SK-N-SH (cell line): ENCODE measurements around the gene KCNH4. TPM values are rescaled to one million over a fixed set of nuclear protein-coding genes. Genes with fewer than 3 reads are reported as not detected.

ENCODE experiments used
- CTCF ChIA-PET: fragments of 300-600, 350-600 bp; formaldehyde crosslinking; extraction: SDS; loops from one replicate; lab custom pipeline; 2021; lab: Yijun Ruan, JAX
- POLR2A ChIA-PET: fragments of 350-600 bp; sonication (Branson Sonifier 250); formaldehyde crosslinking; extraction: SDS; loops from one replicate; lab custom pipeline; 2020; ENCODE audit warnings: antibody characterized with exemption, inconsistent platforms; lab: Yijun Ruan, JAX
- DNase-seq: peaks from one replicate; pipeline ENCODE4 v3.0.0; 2012
- H2AFZ ChIP-seq: fragments of 200-600 bp; sonication (generic); 2 replicates; pipeline ENCODE4 v1.8.1; 2016; ENCODE audit warnings: antibody characterized with exemption, mild to moderate bottlenecking, low read depth
- H3F3A ChIP-seq: fragments of 200-600 bp; sonication (generic); replicated peaks from 2 replicates; pipeline ENCODE3; 2016; ENCODE audit warnings: antibody characterized with exemption, mild to moderate bottlenecking; ENCODE audit not compliant: insufficient read depth
- H3K27ac ChIP-seq, 2 experiments: fragments of 200-500 bp in 1 of 2; fragments of 200-600 bp in 1 of 2; sonication (Bioruptor generic) in 1 of 2; sonication (generic), shearing (Covaris generic) in 1 of 2; 2 replicates each; pipeline versions ENCODE4 v1.5.1 to v1.6.1; 2014 to 2016; ENCODE audit warnings: low read depth in 2 of 2, inconsistent platforms in 1 of 2, low read length in 1 of 2, mild to moderate bottlenecking in 1 of 2, mixed read lengths in 1 of 2
- H3K27me3 ChIP-seq: fragments of 200-600 bp; sonication (generic), shearing (Covaris generic); 2 replicates; pipeline ENCODE4 v1.6.1; 2016; ENCODE audit warnings: mixed run types; ENCODE audit not compliant: insufficient read depth
- H3K36me3 ChIP-seq, 2 experiments: fragments of 200-500 bp in 1 of 2; fragments of 200-600 bp in 1 of 2; sonication (Bioruptor generic) in 1 of 2; sonication (generic) in 1 of 2; replicated peaks in 1 of 2; 2 replicates each; pipeline versions ENCODE3 to v1.5.1; 2014 to 2016; ENCODE audit warnings: low read length in 1 of 2, mild to moderate bottlenecking in 1 of 2; ENCODE audit not compliant: insufficient read depth in 2 of 2, control insufficient read depth in 1 of 2
- H3K4me1 ChIP-seq, 2 experiments: fragments of 200-500 bp in 1 of 2; fragments of 200-600 bp in 1 of 2; sonication (Bioruptor generic) in 1 of 2; sonication (generic), shearing (Covaris generic) in 1 of 2; 2 replicates each; pipeline versions ENCODE4 v1.5.1 to v1.6.1; 2014 to 2016; ENCODE audit warnings: low read depth in 1 of 2, low read length in 1 of 2, mixed run types in 1 of 2; ENCODE audit not compliant: insufficient read depth in 2 of 2, control insufficient read depth in 1 of 2
- H3K4me2 ChIP-seq: fragments of 200-600 bp; sonication (generic), shearing (Covaris generic); 2 replicates; pipeline ENCODE4 v1.6.1; 2017; ENCODE audit warnings: mixed run types
- H3K4me3 ChIP-seq, 2 experiments: fragments of 200-500 bp in 1 of 2; fragments of 200-600 bp in 1 of 2; sonication (Bioruptor generic) in 1 of 2; sonication (generic), shearing (Covaris generic) in 1 of 2; 2 replicates each; pipeline versions ENCODE4 v1.5.1 to v1.8.1; 2014 to 2016; ENCODE audit warnings: low read depth in 2 of 2, inconsistent platforms in 1 of 2, low read length in 1 of 2, mild to moderate bottlenecking in 1 of 2, mixed read lengths in 1 of 2, moderate library complexity in 1 of 2
- H3K79me2 ChIP-seq: fragments of 200-600 bp; sonication (generic); 2 replicates; pipeline ENCODE4 v1.8.1; 2017; ENCODE audit warnings: mild to moderate bottlenecking; ENCODE audit not compliant: insufficient read depth
- H3K9ac ChIP-seq: fragments of 200-600 bp; sonication (generic); 2 replicates; pipeline ENCODE4 v1.6.1; 2017; ENCODE audit warnings: mixed run types
- H3K9me2 ChIP-seq: fragments of 200-600 bp; sonication (generic); 2 replicates; pipeline ENCODE4 v1.6.1; 2017; ENCODE audit warnings: mixed run types
- H3K9me3 ChIP-seq: fragments of 200-600 bp; sonication (generic); 2 replicates; pipeline ENCODE4 v1.6.1; 2017; ENCODE audit warnings: mixed run types, mild to moderate bottlenecking, moderate library complexity
- H4K20me1 ChIP-seq: fragments of 200-600 bp; sonication (generic); 2 replicates; pipeline ENCODE4 v1.6.1; 2017; ENCODE audit warnings: mild to moderate bottlenecking, mixed run types; ENCODE audit not compliant: insufficient read depth
- ELF1 ChIP-seq: IDR thresholded peaks from 2 replicates; pipeline ENCODE4 v1.4.0; 2012
- EZH2phosphoT487 ChIP-seq: fragments of 200-600 bp; sonication (generic); IDR thresholded peaks from 2 replicates; pipeline ENCODE4 v1.6.1; 2017; ENCODE audit warnings: low read depth, mixed run types, mild to moderate bottlenecking, antibody characterized with exemption, moderate library complexity, borderline replicate concordance
- FOSL2 ChIP-seq: IDR thresholded peaks from 2 replicates; pipeline ENCODE4 v1.4.0; 2012; ENCODE audit warnings: low read depth, mild to moderate bottlenecking, moderate library complexity, borderline replicate concordance
- GABPA ChIP-seq: IDR thresholded peaks from 2 replicates; pipeline ENCODE4 v1.4.0; 2012; ENCODE audit warnings: low read depth, mild to moderate bottlenecking
- GATA2 ChIP-seq: sonication (generic); formaldehyde crosslinking; IDR thresholded peaks from 2 replicates; pipeline ENCODE4 v1.5.0; 2020; ENCODE audit warnings: mild to moderate bottlenecking, missing genetic modification reagents
- JUND ChIP-seq: IDR thresholded peaks from 2 replicates; pipeline ENCODE4 v1.4.0; 2012
- MAX ChIP-seq: IDR thresholded peaks from 2 replicates; pipeline ENCODE4 v1.4.0; 2012; ENCODE audit warnings: low read depth
- MXI1 ChIP-seq: IDR thresholded peaks from 2 replicates; pipeline ENCODE4 v1.6.1; 2012; ENCODE audit warnings: mild to moderate bottlenecking, low read depth, low read length, improper control_type of control experiment
- POLR2AphosphoS5 ChIP-seq: IDR thresholded peaks from 2 replicates; pipeline ENCODE4 v1.6.1; 2012; ENCODE audit warnings: low read depth, low read length
- RCOR1 ChIP-seq: fragments of 150-350 bp; IDR thresholded peaks from 2 replicates; pipeline ENCODE4 v1.6.1; 2017; ENCODE audit warnings: antibody characterized with exemption, low read length
- TCF12 ChIP-seq: IDR thresholded peaks from 2 replicates; pipeline ENCODE4 v1.4.0; 2012
- WGBS: methylation state at CpG from one replicate; pipeline ENCODE4 v1.1.6; 2017; ENCODE audit warnings: low lambda C conversion rate; 5-methylcytosine and 5-hydroxymethylcytosine counted together
- polyA plus RNA-seq, 3 experiments: library from polyadenylated mRNA; depleted of rRNA; stranded (reverse); fragments of >200 nt; gene quantifications; 2 replicates each; pipeline ENCODE4 v1.2.3, GENCODE V29; 2012

The KCNH4 gene
- polyA plus RNA-seq, 1 of the 3 experiments (the other 2 are of a cell fraction), result 0.46 TPM

GRCh38 chr17:42125565-42125964 lies 55.4 kb downstream of the KCNH4 start:
- no peak overlapping the region for H3K27ac ChIP-seq
- H3K9me3 ChIP-seq, result no peaks in the 10 kb centered on the region
- no peak overlapping the region for H3K9ac ChIP-seq
- peaks cover 12% of the 10 kb centered on the region for H3K79me2 ChIP-seq
- H3F3A ChIP-seq, result peaks cover 3% of the 10 kb centered on the region
- TF ChIP-seq FOSL2, result no peak
- TF ChIP-seq JUND, result no peak
- TF ChIP-seq TCF12, result no peak
- TF ChIP-seq, all 33 proteins: peak for 0
- peaks cover 3% of the 10 kb centered on the region; the same call in 1 of the 2 replicates for H4K20me1 ChIP-seq
- POLR2A ChIA-PET, result no interaction called here
- H3K27me3 ChIP-seq, result no peaks in the 10 kb centered on the region
- peaks cover 0 to 4% of the 10 kb centered on the region in 2 experiments; a peak in 1 of 4 replicates for H3K4me1 ChIP-seq
- no peak overlapping the region for H3K4me3 ChIP-seq
- DNase-seq, result no peak
- peaks cover 33 to 47% of the 10 kb centered on the region in 2 experiments for H3K36me3 ChIP-seq
- H3K4me2 ChIP-seq, result no peak overlapping the region
- H2AFZ ChIP-seq, result no peak overlapping the region
- WGBS, result 87% methylated on average over 12 of the region's 12 CpGs
- no peaks in the 10 kb centered on the region for H3K9me2 ChIP-seq
- CTCF ChIA-PET, result no interaction called here

- Histone ChIP-seq H3K9me2 (no peaks in the 10 kb centered on the region), H3K79me2 (0 out of 2 replicates have a peak, but pooled peaks cover 5% of the 10 kb centered on the region), H3F3A (peaks cover 3% of the 10 kb centered on the region), H3K27me3 (no peaks in the 10 kb centered on the region), H3K9me3 (no peaks in the 10 kb centered on the region), H3K36me3 (peaks cover 22 to 34% of the 10 kb centered on the region in 2 experiments), H3K9ac (no peak overlapping the region), H2AFZ (no peak overlapping the region), H3K4me3 (no peak overlapping the region), H3K27ac (no peak overlapping the region), H3K4me2 (no peak overlapping the region), H3K4me1 (peaks cover 0 to 11% of the 10 kb centered on the region in 2 experiments; a peak in 1 of 4 replicates), H4K20me1 (no peaks in the 10 kb centered on the region)
- 95% methylated on average over 3 of the region's 3 CpGs for WGBS
- TF ChIP-seq GABPA (no peak), MAX (no peak), MXI1 (no peak), POLR2AphosphoS5 (no peak), GATA2 (CRISPR knock-in tag) (no peak), EZH2phosphoT487 (no peak), FOSL2 (no peak), RCOR1 (no peak), ELF1 (no peak)
- ChIA-PET POLR2A (no interaction called here), CTCF (no interaction called here)
- no peak for DNase-seq
Measured at GRCh38 chr17:42124256-42124655, 56.7 kb downstream of the KCNH4 start.
